GM23338 (cell line): ENCODE measurements around the gene GRAMD4.

Experiments used
- CREB1 ChIP-seq: fragments of 250-450 bp; sonication (Bioruptor Pico); IDR thresholded peaks from 2 replicates; pipeline ENCODE4 v1.5.0; 2020; ENCODE audit warnings: low read depth, mild to moderate bottlenecking, moderate library complexity
- CTCF ChIP-seq, 2 experiments: fragments of 200-600 bp in 1 of 2; sonication (generic) in 1 of 2; conservative IDR thresholded peaks; 2 replicates each; pipeline versions ENCODE4 v1.5.1 to v1.6.1; 2016 to 2017; ENCODE audit warnings: antibody characterized with exemption in 2 of 2, low read depth in 2 of 2, mild to moderate bottlenecking in 2 of 2, moderate library complexity in 1 of 2
- EZH2 ChIP-seq: fragments of 200-600 bp; sonication (generic); IDR thresholded peaks from one replicate; pipeline ENCODE4 v1.8.0; 2017; ENCODE audit warnings: antibody characterized with exemption, mild to moderate bottlenecking, low read depth; ENCODE audit not compliant: unreplicated experiment
- JUNB ChIP-seq: IDR thresholded peaks from one replicate; pipeline ENCODE4 v1.6.1; 2016; ENCODE audit warnings: antibody characterized with exemption; ENCODE audit not compliant: unreplicated experiment
- POLR2AphosphoS5 ChIP-seq: IDR thresholded peaks from 2 replicates; pipeline ENCODE4 v1.6.1; 2016; ENCODE audit warnings: antibody characterized with exemption, low read depth
- REST ChIP-seq: IDR thresholded peaks from one replicate; pipeline ENCODE4 v1.6.1; 2018; ENCODE audit warnings: antibody characterized with exemption; ENCODE audit not compliant: unreplicated experiment
- TF ChIP-seq, protein P1 (sequence below): IDR thresholded peaks from 2 replicates; pipeline ENCODE4 v1.6.1; 2016; ENCODE audit warnings: antibody characterized with exemption

- no peak for TF ChIP-seq CTCF (conservative IDR thresholded peaks at IDR 0.05; ENCODE audit: low read depth in 2 of 2)
- no peak for TF ChIP-seq REST
- TF ChIP-seq JUNB: no peak
- no peak for TF ChIP-seq EZH2
- no peak for TF ChIP-seq POLR2AphosphoS5
- TF ChIP-seq, protein P1, sequence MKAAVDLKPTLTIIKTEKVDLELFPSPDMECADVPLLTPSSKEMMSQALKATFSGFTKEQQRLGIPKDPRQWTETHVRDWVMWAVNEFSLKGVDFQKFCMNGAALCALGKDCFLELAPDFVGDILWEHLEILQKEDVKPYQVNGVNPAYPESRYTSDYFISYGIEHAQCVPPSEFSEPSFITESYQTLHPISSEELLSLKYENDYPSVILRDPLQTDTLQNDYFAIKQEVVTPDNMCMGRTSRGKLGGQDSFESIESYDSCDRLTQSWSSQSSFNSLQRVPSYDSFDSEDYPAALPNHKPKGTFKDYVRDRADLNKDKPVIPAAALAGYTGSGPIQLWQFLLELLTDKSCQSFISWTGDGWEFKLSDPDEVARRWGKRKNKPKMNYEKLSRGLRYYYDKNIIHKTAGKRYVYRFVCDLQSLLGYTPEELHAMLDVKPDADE: no peak
- no peak for TF ChIP-seq CREB1 (CRISPR knock-in tag)
Observed at GRCh38 chr22:46652081-46652846, 32.1 kb downstream of the GRAMD4 start.
